GM12872 (cell line): ENCODE data around the gene SLC35F3.

Experiments used
- CTCF ChIP-seq: IDR thresholded peaks from 3 replicates; pipeline ENCODE4 v1.5.1; 2011; ENCODE audit warnings: low read depth, mild to moderate bottlenecking, low read length, moderate library complexity; ENCODE audit not compliant: insufficient read depth

Gene SLC35F3

DNA sequence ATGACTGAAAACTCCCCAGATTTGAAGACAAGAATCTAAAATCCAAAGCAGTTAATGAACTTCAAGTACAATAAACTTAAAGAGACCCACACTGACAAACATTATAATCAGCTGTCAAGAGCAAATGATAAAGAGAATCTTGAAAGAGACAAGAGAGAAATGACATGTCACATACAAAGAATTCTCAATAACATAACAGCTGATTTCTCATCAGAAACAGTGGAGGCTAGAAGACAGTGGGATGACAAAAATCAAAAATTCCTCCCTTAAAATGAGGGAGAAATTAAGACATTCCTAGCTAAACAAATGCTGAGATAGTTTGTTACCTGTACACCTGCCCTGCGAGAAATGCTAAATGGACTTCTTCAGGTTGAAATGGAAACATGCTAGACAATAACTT, 432.8 kb downstream of the SLC35F3 start:
- TF ChIP-seq CTCF, result no peak

GRCh38 chr1:234340528-234340927, 436.1 kb downstream of the SLC35F3 start:
- no peak for TF ChIP-seq CTCF

- no peak for TF ChIP-seq CTCF
Measured at GRCh38 chr1:234342774-234343173, 438.3 kb downstream of the SLC35F3 start.

DNA sequence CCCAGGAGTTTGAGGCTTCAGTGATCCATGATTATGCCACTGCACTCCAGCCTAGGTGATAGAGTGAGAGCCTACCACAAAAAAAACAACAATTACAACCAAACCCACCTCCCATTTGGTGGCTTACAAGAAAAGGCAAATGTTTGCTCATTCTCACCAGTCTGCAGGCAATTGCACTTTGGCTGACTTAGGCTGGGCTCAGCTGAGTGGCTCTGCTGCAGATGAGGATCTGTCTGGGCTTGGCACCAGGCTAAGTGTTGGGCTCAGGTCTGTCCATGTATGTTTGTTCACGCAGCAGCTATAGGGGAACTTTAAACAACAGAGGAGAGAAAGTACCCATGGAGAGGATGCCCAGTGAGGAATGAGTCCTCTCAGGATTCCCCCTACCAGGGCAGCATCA, 440.8 kb downstream of the SLC35F3 start:
- TF ChIP-seq CTCF, result no peak

DNA sequence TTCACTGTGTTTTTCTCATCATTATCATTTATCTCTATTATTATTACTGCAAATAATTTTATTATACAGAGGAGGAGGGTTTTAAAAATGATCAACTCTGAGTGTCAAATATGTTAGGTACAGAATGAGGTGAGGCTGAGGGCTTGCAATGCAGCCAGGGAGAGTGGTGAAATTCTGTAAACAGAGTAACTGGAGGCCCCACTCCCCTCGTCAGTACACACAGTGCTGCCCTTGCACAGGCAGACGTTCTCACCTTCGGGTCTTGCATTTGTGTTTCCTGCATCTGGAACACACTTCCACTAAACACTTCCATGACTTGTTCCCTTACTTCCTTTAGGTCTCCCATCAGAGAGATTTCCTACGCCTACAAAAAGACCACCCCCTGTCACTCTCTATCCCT, 444.5 kb downstream of the SLC35F3 start:
- TF ChIP-seq CTCF, result no peak

GRCh38 chr1:234355782-234356510, 451.5 kb downstream of the SLC35F3 start:
- no peak for TF ChIP-seq CTCF

DNA sequence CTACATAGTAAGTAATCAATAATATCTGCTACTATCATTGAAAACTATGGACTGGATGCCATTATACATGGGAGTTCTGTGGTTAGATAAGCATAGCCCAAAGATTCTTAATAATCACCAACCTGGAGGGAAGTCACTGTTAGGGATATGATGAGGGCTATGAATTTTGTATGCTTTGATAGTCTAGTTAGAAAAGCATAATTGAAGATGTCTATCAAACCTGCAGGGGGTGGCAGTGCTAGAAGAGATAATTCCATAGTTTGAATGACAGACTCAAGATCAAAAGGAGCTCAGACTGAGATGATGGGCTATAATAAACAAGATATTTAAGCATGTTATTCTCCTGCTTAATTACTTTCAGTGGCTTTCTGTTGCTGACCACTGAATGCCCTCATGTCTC, 453.4 kb downstream of the SLC35F3 start:
- TF ChIP-seq CTCF, result no peak
